Measurements from ENCODE around the gene DNAJC6.

DNA sequence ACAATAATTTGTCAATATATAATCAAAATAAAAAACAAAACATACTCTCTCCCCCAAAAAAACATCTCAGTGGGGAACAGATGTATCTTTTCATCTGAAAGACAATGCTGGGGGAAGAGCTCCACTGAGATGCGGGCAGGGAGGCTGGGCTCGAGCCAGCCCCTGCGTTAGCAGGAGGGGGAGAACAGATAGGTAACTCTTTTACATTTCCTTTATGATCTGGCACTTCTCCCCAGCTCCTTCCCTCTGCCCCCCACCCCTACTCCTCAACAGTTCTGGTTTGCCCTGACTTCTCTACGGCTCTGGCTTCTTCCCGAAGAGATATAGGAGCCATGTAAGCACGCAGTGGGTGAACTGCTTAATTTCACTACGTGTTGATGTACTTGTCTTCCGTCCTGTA lies 123.6 kb downstream of the DNAJC6 start:
- TF ChIP-seq, protein P1, sequence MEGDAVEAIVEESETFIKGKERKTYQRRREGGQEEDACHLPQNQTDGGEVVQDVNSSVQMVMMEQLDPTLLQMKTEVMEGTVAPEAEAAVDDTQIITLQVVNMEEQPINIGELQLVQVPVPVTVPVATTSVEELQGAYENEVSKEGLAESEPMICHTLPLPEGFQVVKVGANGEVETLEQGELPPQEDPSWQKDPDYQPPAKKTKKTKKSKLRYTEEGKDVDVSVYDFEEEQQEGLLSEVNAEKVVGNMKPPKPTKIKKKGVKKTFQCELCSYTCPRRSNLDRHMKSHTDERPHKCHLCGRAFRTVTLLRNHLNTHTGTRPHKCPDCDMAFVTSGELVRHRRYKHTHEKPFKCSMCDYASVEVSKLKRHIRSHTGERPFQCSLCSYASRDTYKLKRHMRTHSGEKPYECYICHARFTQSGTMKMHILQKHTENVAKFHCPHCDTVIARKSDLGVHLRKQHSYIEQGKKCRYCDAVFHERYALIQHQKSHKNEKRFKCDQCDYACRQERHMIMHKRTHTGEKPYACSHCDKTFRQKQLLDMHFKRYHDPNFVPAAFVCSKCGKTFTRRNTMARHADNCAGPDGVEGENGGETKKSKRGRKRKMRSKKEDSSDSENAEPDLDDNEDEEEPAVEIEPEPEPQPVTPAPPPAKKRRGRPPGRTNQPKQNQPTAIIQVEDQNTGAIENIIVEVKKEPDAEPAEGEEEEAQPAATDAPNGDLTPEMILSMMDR (IDR thresholded peaks at IDR 0.05): no peak
- TF ChIP-seq POLR2A (IDR thresholded peaks at IDR 0.05): no peak

Data from esophagus squamous epithelium (tissue), 4 donors.